Measurements from ENCODE around the gene SPOCK1.

SPOCK1 gene

GRCh38 chr5:137254119-137255090, 244.7 kb downstream of the SPOCK1 start:
- DNase-seq = no peak
- Histone ChIP-seq H3K27me3 (replicated peaks) (no peaks in the 10 kb centered on the region), H3K36me3 (replicated peaks) (no peaks in the 10 kb centered on the region), H3K27ac (no peak overlapping the region), H3K4me3 (ENCODE audit: low read depth, low read length) (no peak overlapping the region)
- in situ Hi-C loops (cut with HindIII; ENCODE audit: low pct_ligation_motif_present, low sequenced_read_pairs) = no loop called here
- TF ChIP-seq CTCF (IDR thresholded peaks at IDR 0.05; ENCODE audit: low read depth, low read length, missing control alignments) = no peak

GRCh38 chr5:137252512-137252911, 246.6 kb downstream of the SPOCK1 start:
- no peak overlapping the region for H3K4me3 ChIP-seq (ENCODE audit: low read depth, low read length)
- H3K27ac ChIP-seq = no peak overlapping the region

DNA sequence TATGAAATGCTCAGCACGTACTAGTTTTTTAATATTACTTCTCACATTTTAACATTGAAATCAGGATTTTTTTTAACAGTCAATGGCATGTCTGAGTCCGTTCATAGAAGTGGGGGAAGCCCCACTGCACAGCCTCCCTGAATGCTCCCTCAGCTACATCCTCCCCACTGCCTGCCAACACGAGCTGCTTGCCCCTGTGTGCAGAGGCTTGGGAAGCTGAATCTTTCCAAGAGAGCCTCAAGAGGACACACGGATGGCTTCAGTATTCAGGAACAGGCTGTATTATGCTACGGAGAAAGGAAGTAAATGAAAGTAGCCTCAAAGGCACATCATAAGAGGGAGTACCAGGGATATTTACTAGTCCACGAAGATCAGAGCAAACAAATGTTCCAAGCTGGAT, 248.7 kb downstream of the SPOCK1 start:
- no peaks in the 10 kb centered on the region for H3K27me3 ChIP-seq (replicated peaks)
- in situ Hi-C loops (cut with HindIII; ENCODE audit: low pct_ligation_motif_present, low sequenced_read_pairs) = no loop called here
- TF ChIP-seq CTCF (IDR thresholded peaks at IDR 0.05; ENCODE audit: low read depth, low read length, missing control alignments) = no peak
- H3K36me3 ChIP-seq (replicated peaks) = no peaks in the 10 kb centered on the region
- no peak for DNase-seq
- H3K4me3 ChIP-seq (ENCODE audit: low read depth, low read length) = no peak overlapping the region
- H3K27ac ChIP-seq = no peak overlapping the region

More at GRCh38 chr5:137252512-137252911, 246.6 kb downstream of the SPOCK1 start:
- no peaks in the 10 kb centered on the region for H3K27me3 ChIP-seq (replicated peaks)
- in situ Hi-C loops (cut with HindIII; ENCODE audit: low pct_ligation_motif_present, low sequenced_read_pairs) = no loop called here
- DNase-seq = no peak
- no peaks in the 10 kb centered on the region for H3K36me3 ChIP-seq (replicated peaks)
- no peak for TF ChIP-seq CTCF (IDR thresholded peaks at IDR 0.05; ENCODE audit: low read depth, low read length, missing control alignments)

- no peak overlapping the region for H3K4me3 ChIP-seq (ENCODE audit: low read depth, low read length)
- no peak for DNase-seq
- no peaks in the 10 kb centered on the region for H3K36me3 ChIP-seq (replicated peaks)
- no peak overlapping the region for H3K27ac ChIP-seq
- in situ Hi-C loops (cut with HindIII; ENCODE audit: low pct_ligation_motif_present, low sequenced_read_pairs) = no loop called here
- no peak for TF ChIP-seq CTCF (IDR thresholded peaks at IDR 0.05; ENCODE audit: low read depth, low read length, missing control alignments)
- H3K27me3 ChIP-seq (replicated peaks) = no peaks in the 10 kb centered on the region
Measured at GRCh38 chr5:137248527-137248926, 250.6 kb downstream of the SPOCK1 start.

- Histone ChIP-seq H3K4me3 (ENCODE audit: low read depth, low read length) (no peak overlapping the region), H3K27ac (no peak overlapping the region), H3K36me3 (replicated peaks) (no peaks in the 10 kb centered on the region), H3K27me3 (replicated peaks) (no peaks in the 10 kb centered on the region)
- TF ChIP-seq CTCF (IDR thresholded peaks at IDR 0.05; ENCODE audit: low read depth, low read length, missing control alignments) = no peak
- in situ Hi-C loops (cut with HindIII; ENCODE audit: low pct_ligation_motif_present, low sequenced_read_pairs) = no loop called here
- no peak for DNase-seq
Measured at GRCh38 chr5:137245438-137245837, 253.7 kb downstream of the SPOCK1 start.
